Tibial nerve (tissue), 4 donors: Measurements from ENCODE around the gene SENP7. TPM values are rescaled to one million over a fixed set of nuclear protein-coding genes. Genes with fewer than 3 reads are reported as not detected.

Source experiments
- DNase-seq, 2 donors: peaks; one replicate each; pipeline ENCODE4 v3.0.0-alpha.2; 2019; ENCODE audit warnings: low spot score in 2 of 2
- H3K27ac ChIP-seq, 4 donors: fragments of 200-600 bp; sonication (generic) in 3 of 4; one replicate each; pipeline ENCODE4 v1.5.1; 2017 to 2019; ENCODE audit warnings: mild to moderate bottlenecking in 1 of 4
- H3K27me3 ChIP-seq, 2 donors: fragments of 200-600 bp; sonication (generic) in 1 of 2; one replicate each; pipeline versions ENCODE4 v1.5.1 to v1.6.0; 2017 to 2019
- H3K36me3 ChIP-seq, 3 donors: fragments of 200-600 bp; sonication (generic); one replicate each; pipeline ENCODE4 v1.5.1; 2018 to 2019
- H3K4me1 ChIP-seq, 4 donors: fragments of 200-600 bp; sonication (generic) in 3 of 4; one replicate each; pipeline ENCODE4 v1.5.1; 2017 to 2019
- H3K4me3 ChIP-seq, 4 donors: fragments of 200-600 bp; sonication (generic) in 3 of 4; one replicate each; pipeline ENCODE4 v1.5.1; 2017 to 2019; ENCODE audit warnings: mild to moderate bottlenecking in 1 of 4, moderate library complexity in 1 of 4
- H3K9me3 ChIP-seq, 4 donors: fragments of 200-600 bp; sonication (generic) in 3 of 4; one replicate each; pipeline ENCODE4 v1.5.1; 2017 to 2019
- CTCF ChIP-seq, 5 experiments: fragments of 200-600 bp in 3 of 5; fragments of 450-650 bp in 2 of 5; sonication (generic) in 3 of 5; IDR thresholded peaks; one replicate each; pipeline ENCODE4 v1.5.1; 2016 to 2019; ENCODE audit warnings: antibody characterized with exemption in 5 of 5, mild to moderate bottlenecking in 3 of 5, moderate library complexity in 2 of 5
- EP300 ChIP-seq, 2 donors: sonication (generic); formaldehyde crosslinking; IDR thresholded peaks; one replicate each; pipeline ENCODE4 v1.6.1; 2017; ENCODE audit warnings: antibody characterized with exemption in 2 of 2, mild to moderate bottlenecking in 1 of 2
- POLR2A ChIP-seq, 2 donors: fragments of 450-650 bp; IDR thresholded peaks; one replicate each; pipeline ENCODE4 v1.6.1; 2017; ENCODE audit warnings: antibody characterized with exemption in 2 of 2, mild to moderate bottlenecking in 2 of 2, moderate library complexity in 2 of 2
- WGBS, 2 donors: methylation state at CpG; one replicate each; pipeline ENCODE4 v1.1.5; 2018; 5-methylcytosine and 5-hydroxymethylcytosine counted together
- total RNA-seq, 4 donors: library from RNA; depleted of rRNA; stranded (reverse); fragments of >200 nt; gene quantifications; one replicate each; pipeline ENCODE4 v1.1.0, GENCODE V29; 2016

SENP7 gene
- total RNA-seq, 4 donors from 2014 or later, result 26.1 to 40.0 (median 36.9) TPM

- no peaks in the 10 kb centered on the region for H3K36me3 ChIP-seq
- WGBS, 2 donors, result 71 to 75% methylated on average over 3 of the region's 3 CpGs
- H3K4me3 ChIP-seq, result no peak overlapping the region
- H3K27me3 ChIP-seq, result no peaks in the 10 kb centered on the region
- TF ChIP-seq POLR2A (IDR thresholded peaks at IDR 0.05), result no peak
- TF ChIP-seq EP300 (IDR thresholded peaks at IDR 0.05), result no peak
- TF ChIP-seq CTCF (IDR thresholded peaks at IDR 0.05), result no peak
- no peak for DNase-seq
- peaks cover 0 to 24% (median 0%) of the 10 kb centered on the region in 4 donors for H3K4me1 ChIP-seq
- no peaks in the 10 kb centered on the region for H3K9me3 ChIP-seq
- no peak overlapping the region for H3K27ac ChIP-seq
These were observed 3.7 kb downstream of the SENP7 start for GRCh38 chr3:101509281-101509680.

DNA sequence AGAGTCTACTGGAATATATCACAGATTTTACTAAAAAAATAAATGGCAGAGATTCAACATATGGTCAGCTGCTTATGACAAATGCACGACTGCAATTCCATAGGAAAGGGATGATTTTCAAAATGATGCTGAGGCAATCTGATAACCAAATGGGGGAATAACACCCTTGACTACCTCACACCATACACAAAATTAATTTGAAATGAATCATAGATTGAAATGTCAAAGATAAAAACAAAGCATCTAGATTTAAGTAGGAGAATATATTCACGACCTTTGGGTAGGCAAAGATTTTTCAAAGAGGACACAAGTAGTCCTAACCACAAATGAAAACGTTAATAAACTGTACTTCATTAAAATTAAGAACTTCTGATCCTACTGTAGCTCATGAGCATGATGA is 11.2 kb downstream of the SENP7 start:
- TF ChIP-seq EP300 (IDR thresholded peaks at IDR 0.05) (no peak), POLR2A (IDR thresholded peaks at IDR 0.05) (no peak), CTCF (IDR thresholded peaks at IDR 0.05) (no peak)
- H3K27me3 ChIP-seq, result no peaks in the 10 kb centered on the region
- no peak for DNase-seq
- no peak overlapping the region for H3K27ac ChIP-seq
- no peak overlapping the region for H3K4me3 ChIP-seq
- no peaks in the 10 kb centered on the region for H3K9me3 ChIP-seq
- peaks cover 0 to 38% (median 0%) of the 10 kb centered on the region in 3 donors for H3K36me3 ChIP-seq
- 75 to 88% methylated on average over 3 of the region's 3 CpGs for WGBS, 2 donors
- H3K4me1 ChIP-seq, result no peaks in the 10 kb centered on the region

- no peak for DNase-seq
- H3K4me1 ChIP-seq, result no peaks in the 10 kb centered on the region
- 98 to 100% methylated on average over 1 of the region's 1 CpG for WGBS, 2 donors
These were observed 12.8 kb downstream of the SENP7 start for GRCh38 chr3:101500208-101500607.

DNA sequence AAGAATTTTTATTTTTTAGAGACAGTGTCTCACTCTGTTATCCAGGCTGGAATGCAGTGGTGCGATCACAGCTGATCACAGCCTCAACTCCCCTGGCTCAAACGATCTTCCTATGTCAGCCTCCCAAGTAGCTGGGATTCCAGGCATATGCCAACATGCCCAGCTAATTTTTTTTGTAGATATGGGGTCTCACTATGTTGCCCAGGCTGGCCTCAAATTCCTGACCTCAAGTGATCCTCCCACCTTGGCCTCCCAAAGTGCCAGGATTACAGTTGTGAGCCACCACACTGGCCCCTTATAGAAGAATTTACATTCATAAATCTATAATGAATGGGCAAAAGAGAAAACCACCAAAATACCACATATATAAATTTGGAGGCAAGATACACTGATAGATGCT is 15.2 kb downstream of the SENP7 start:
- Histone ChIP-seq H3K9me3 (no peaks in the 10 kb centered on the region), H3K4me1 (no peaks in the 10 kb centered on the region), H3K27me3 (no peaks in the 10 kb centered on the region), H3K27ac (no peak overlapping the region), H3K4me3 (no peak overlapping the region), H3K36me3 (peaks cover 0 to 37% (median 0%) of the 10 kb centered on the region in 3 donors)
- DNase-seq, result no peak
- WGBS, 2 donors, result 92 to 98% methylated on average over 2 of the region's 2 CpGs
- TF ChIP-seq CTCF (IDR thresholded peaks at IDR 0.05), result no peak

More at GRCh38 chr3:101500208-101500607, 12.8 kb downstream of the SENP7 start:
- TF ChIP-seq EP300 (IDR thresholded peaks at IDR 0.05) (no peak), CTCF (IDR thresholded peaks at IDR 0.05) (no peak), POLR2A (IDR thresholded peaks at IDR 0.05) (no peak)
- no peak overlapping the region for H3K4me3 ChIP-seq
- peaks cover 0 to 38% (median 0%) of the 10 kb centered on the region in 3 donors for H3K36me3 ChIP-seq
- no peaks in the 10 kb centered on the region for H3K27me3 ChIP-seq
- no peaks in the 10 kb centered on the region for H3K9me3 ChIP-seq
- no peak overlapping the region for H3K27ac ChIP-seq

GRCh38 chr3:101495552-101495951 is 17.5 kb downstream of the SENP7 start:
- no peak overlapping the region for H3K4me3 ChIP-seq
- peaks cover 0 to 57% (median 0%) of the 10 kb centered on the region in 3 donors for H3K36me3 ChIP-seq
- no peak overlapping the region for H3K27ac ChIP-seq
- DNase-seq, result no peak
- H3K4me1 ChIP-seq, result no peaks in the 10 kb centered on the region
- no peak for TF ChIP-seq EP300 (IDR thresholded peaks at IDR 0.05)
- no peak for TF ChIP-seq POLR2A (IDR thresholded peaks at IDR 0.05)
- no peak for TF ChIP-seq CTCF (IDR thresholded peaks at IDR 0.05)
- no peaks in the 10 kb centered on the region for H3K27me3 ChIP-seq
- 89 to 90% methylated on average over 4 of the region's 4 CpGs for WGBS, 2 donors
- H3K9me3 ChIP-seq, result no peaks in the 10 kb centered on the region
